ENCODE results near the gene ARHGEF26.
"Not testable (repeated sequence)": the region's sequence is repeated elsewhere in the genome, so short reads cannot be mapped to it uniquely, and the experiment has no call there.

The ARHGEF26 gene, protein sequence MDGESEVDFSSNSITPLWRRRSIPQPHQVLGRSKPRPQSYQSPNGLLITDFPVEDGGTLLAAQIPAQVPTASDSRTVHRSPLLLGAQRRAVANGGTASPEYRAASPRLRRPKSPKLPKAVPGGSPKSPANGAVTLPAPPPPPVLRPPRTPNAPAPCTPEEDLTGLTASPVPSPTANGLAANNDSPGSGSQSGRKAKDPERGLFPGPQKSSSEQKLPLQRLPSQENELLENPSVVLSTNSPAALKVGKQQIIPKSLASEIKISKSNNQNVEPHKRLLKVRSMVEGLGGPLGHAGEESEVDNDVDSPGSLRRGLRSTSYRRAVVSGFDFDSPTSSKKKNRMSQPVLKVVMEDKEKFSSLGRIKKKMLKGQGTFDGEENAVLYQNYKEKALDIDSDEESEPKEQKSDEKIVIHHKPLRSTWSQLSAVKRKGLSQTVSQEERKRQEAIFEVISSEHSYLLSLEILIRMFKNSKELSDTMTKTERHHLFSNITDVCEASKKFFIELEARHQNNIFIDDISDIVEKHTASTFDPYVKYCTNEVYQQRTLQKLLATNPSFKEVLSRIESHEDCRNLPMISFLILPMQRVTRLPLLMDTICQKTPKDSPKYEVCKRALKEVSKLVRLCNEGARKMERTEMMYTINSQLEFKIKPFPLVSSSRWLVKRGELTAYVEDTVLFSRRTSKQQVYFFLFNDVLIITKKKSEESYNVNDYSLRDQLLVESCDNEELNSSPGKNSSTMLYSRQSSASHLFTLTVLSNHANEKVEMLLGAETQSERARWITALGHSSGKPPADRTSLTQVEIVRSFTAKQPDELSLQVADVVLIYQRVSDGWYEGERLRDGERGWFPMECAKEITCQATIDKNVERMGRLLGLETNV

DNA sequence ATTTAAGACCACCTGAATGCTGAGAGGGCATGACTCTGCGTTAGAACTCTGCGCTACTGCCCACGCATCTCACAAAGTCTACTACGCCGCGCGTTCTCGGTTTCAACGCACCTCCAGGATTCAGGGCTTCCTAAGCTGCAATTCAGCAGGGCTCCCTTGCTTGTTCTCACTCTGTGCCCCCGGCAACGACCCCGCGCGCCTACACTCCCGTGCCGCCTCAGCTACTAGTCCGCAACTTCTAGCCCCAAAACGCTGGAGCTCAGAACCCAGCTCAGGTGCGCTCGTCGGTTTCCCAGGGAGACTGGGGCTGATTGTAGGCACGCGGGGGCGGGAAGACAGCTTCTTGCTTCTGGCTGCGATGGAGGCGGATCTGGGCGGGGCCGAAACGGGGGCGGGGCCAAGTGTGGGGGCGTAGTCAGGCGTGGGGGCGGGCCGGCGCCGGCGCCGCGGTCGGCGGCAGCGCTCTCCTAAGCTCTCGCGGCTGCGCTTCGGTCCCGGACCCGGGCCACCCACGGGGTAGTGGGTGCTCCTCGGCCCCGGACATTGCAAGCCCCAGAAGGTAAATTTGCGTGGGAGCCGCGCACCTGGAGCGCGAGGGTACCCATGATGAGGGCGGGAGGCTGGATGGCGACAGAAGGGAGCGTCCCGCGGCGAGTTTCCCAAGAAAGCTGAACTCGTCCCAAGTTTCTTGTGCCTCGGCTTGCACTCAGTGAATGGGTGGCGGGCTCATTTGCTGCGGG, at the start of gene ARHGEF26:
TSS of gene ARHGEF26 (plus strand) at position 430 of the 740 bp plus-strand sequence. CDS start 603 bp downstream, outside the sequence.
- no peak for DNase-seq

DNA sequence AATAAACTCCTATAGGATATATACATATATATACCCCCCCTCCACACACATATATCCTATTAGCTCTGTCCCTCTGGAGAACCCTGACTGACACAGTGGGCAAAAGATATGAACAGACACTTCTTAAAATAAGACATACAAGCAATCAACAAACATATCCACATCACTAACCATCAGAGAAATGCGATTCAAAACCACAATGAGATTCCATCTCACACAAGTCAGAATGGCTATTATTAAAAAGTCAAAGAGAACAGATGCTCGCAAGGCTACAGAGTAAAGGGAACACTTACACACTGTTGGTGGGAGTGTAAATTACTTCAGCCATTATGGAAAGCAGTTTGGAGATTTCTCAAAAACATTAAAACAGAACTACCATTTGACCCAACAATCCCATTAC, 46.2 kb upstream of the ARHGEF26 start:
- DNase-seq = no peak

DNA sequence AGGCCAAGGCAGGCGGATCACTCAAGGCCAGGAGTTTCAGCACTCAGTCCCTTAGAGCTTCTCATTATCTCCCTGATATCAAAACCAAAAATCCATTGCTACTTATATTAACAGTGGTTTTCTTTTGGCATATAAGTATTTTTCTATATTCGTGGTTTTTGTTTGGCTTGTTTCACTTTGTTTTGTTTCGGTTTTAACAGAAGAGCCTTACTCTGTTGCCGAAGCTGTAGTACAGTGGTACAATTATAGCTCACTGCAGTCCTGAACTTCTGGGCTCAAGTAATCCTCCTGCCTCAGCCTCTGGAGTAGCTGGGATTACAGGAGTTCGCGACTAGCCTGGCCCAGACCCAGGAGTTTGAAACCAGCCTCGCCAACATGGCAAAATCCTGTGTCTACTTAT, 42.5 kb upstream of the ARHGEF26 start:
- no peak for DNase-seq

GRCh38 chr3:154081305-154081704, 39.9 kb upstream of the ARHGEF26 start:
- no peak for DNase-seq

- DNase-seq = no peak
Observed at GRCh38 chr3:154085071-154085470, 36.1 kb upstream of the ARHGEF26 start.

GRCh38 chr3:154085799-154086198, 35.4 kb upstream of the ARHGEF26 start:
- no peak for DNase-seq

GRCh38 chr3:154086286-154086685, 34.9 kb upstream of the ARHGEF26 start:
- DNase-seq = no peak

DNA sequence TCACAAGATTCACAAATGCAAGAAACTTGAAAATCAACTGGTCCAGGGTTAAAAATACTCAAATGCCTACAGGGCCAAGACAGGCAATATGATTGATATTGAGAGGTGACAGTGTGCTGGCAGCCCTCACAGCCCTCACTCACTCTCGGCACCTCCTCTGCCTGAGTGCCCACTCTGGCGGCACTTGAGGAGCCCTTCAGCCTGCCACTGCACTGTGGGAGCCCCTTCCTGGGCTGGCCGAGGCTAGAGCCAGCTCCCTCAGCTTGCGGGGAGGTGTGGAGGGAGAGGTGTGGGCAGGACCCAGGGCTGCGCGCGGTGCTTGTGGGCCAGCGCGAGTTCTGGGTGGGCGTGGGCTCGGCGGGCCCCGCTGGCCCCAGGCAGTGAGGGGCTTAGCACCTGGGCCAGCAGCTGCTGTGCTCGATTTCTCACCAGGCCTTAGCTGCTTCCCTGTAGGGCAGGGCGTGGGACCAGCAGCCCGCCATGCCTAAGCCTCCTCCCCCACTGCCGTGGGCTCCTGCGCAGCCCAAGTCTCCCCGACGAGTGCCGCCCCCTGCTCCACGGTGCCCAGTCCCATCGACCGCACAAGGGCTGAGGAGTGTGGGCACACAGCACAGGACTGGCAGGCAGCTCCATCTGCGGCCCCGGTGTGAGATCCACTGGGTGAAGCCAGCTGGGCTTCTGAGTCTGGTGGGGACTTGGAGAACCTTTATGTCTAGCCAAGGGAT, 33.3 kb upstream of the ARHGEF26 start:
- not testable (repeated sequence) for DNase-seq

- DNase-seq = no peak
Observed at GRCh38 chr3:154089421-154090420, 31.5 kb upstream of the ARHGEF26 start.

DNA sequence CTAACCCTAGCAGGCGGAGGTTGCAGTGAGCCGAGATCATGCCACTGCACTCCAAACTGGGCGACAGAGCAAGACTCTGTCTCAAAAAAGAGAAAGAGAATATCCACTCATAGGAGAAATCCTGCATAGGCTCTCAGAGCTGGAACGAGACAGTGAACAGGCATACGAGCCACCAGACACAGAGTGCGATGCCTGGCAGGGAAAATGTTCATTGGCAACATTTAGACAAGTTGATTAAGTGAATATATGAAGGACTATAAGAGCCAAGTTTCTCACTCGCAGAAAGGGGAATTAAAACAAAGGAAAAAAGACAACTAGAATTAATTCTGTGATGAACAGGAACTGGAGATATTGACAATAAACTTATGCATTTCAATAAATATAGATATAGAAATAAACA, 27.1 kb upstream of the ARHGEF26 start:
- DNase-seq = no peak

DNA sequence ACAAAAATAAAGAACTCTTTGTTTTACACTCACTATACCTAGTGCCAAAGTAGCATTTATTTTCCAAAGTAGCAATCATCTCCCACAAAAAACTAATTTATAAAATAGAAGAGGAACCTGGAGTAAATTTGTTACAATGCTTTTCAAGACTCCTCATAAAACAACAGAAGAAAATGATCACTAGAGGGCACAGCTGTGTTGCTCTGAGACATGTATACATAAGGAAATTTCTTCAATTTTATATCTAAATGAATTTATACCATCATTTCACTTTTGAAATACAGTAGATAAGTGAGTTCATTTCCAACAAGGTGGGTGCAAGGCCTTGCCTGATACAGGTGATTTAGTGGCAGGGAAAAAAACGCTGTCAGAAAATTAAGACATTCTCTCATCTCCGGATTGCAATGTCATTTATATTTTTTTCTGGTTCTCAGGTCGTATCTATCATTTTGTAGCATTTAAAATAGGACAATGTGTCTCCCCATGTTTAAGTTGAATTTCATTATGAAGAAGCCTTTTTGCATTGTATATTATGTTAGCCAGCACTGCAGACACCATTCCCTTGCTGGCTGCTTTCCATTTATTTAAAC, 25.3 kb upstream of the ARHGEF26 start:
- no peak for DNase-seq

GRCh38 chr3:154098376-154098775, 22.8 kb upstream of the ARHGEF26 start:
- no peak for DNase-seq

- no peak for DNase-seq
Observed at GRCh38 chr3:154100556-154100955, 20.6 kb upstream of the ARHGEF26 start.

GRCh38 chr3:154101250-154101649, 19.9 kb upstream of the ARHGEF26 start:
- no peak for DNase-seq

- DNase-seq = no peak
Observed at GRCh38 chr3:154102225-154102624, 19.0 kb upstream of the ARHGEF26 start.

DNA sequence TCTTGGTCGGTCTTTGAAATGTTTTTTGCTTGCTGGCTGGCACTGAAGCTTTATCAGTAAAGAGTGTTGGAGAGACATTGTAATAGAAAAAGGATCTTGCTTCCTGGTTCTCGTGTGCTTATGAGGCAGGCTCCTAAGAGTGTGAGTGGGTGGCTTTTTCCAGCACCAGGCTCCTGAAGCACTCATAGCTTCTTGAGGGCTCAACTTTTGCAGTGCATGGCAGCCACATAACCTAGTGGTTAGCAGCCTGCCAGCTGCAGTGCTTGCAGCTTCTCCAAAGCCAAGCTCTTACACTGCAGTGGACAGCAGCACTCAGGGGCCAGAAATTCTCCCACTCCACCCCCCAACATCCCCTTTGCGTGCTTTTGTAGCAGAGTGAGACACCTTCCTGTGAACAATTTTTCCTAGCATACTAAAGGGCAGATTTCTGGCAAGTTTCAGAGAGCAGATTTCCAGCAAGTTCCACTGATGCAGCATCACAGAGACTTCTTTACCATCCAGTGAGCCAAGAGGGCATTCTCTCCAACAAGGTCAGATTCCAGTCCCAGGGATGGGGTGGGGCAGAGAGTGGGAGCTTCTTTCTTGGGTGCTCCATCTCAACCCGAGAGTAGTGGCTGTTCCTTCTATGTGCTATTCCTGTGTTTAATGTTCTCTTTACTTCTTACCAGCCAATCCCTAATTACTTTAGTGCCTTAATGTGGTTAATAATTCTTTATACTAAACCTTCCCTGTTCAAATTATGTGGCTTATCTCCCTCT, 15.8 kb upstream of the ARHGEF26 start:
- DNase-seq = no peak

- no peak for DNase-seq
Observed at GRCh38 chr3:154111365-154111935, 9.7 kb upstream of the ARHGEF26 start.

DNA sequence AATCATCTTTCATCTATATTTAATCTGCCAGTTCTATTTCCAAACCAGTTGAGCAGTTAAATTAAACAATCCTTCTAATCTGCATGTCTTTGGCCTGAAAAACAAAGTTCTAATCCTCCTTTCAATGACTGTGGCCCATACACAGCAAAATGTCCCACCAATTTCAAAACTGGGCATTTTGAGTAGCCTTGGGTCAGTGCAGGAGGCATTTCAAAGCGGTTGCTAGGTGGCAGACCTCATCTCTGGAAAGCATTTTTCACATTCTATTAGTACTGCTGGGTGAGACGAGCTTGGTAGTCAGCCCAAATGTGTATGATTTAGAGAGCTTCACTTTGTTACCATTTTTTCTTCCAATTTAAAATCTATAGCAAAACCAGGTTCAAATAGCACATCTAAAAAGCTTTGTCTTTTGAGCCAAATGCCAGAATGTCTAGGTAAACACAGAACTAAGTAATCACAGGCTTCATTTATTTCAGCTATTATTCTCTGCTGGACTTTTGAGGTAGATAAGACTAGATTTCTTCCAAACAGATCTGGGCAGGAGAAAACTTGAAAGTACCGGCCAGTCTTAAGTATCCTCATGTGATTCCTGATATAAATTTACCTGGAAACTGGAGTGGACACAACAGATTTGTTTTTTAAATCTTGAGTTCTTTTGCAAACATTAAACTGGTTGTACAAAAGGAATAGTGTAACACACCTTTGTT, 8.9 kb upstream of the ARHGEF26 start:
- DNase-seq = no peak

- no peak for DNase-seq
Observed at GRCh38 chr3:154113609-154114008, 7.6 kb upstream of the ARHGEF26 start.

All from NCI-H2081 treated with DMSO at 0.1 percent for 48 hours (cell line).